Aorta (tissue), 5 donors: ENCODE results near the gene SLC24A3. TPM values are rescaled to one million over a fixed set of nuclear protein-coding genes. Genes with fewer than 3 reads are reported as not detected.

Experiments
- ATAC-seq: fragments of 200-7000 bp; cut with Tn5 transposase; one replicate; pipeline ENCODE4 v1.9.1; 2022; ENCODE audit warnings: moderate library complexity; ENCODE audit not compliant: low FRiP score
- DNase-seq, 2 donors: peaks; one replicate each; pipeline ENCODE4 v3.0.0-alpha.2; 2020
- H3K27ac ChIP-seq, 2 donors: one replicate each; pipeline ENCODE4 v1.5.1; 2013; ENCODE audit warnings: low read length in 2 of 2, mild to moderate bottlenecking in 2 of 2, moderate library complexity in 2 of 2, control low read depth in 1 of 2, inconsistent platforms in 1 of 2, low read depth in 1 of 2
- H3K27me3 ChIP-seq, 2 donors: one replicate each; pipeline ENCODE4 v1.6.1; 2013; ENCODE audit warnings: control low read depth in 1 of 2, low read length in 1 of 2, mild to moderate bottlenecking in 1 of 2, moderate library complexity in 1 of 2; ENCODE audit not compliant: insufficient read depth in 2 of 2, control insufficient read depth in 1 of 2
- H3K36me3 ChIP-seq, 2 donors: one replicate each; pipeline ENCODE4 v1.6.1; 2013; ENCODE audit warnings: control low read depth in 1 of 2, low read length in 1 of 2, mild to moderate bottlenecking in 1 of 2; ENCODE audit not compliant: insufficient read depth in 2 of 2, control insufficient read depth in 1 of 2
- H3K4me1 ChIP-seq, 2 donors: one replicate each; pipeline ENCODE4 v1.6.1; 2013; ENCODE audit warnings: low read length in 2 of 2, control low read depth in 1 of 2, mild to moderate bottlenecking in 1 of 2, moderate library complexity in 1 of 2; ENCODE audit not compliant: insufficient read depth in 2 of 2, control insufficient read depth in 1 of 2
- H3K4me3 ChIP-seq, 2 donors: one replicate each; pipeline ENCODE4 v1.5.1; 2013; ENCODE audit warnings: low read length in 2 of 2, control low read depth in 1 of 2, mild to moderate bottlenecking in 1 of 2
- H3K9me3 ChIP-seq: one replicate; pipeline ENCODE4 v1.6.1; 2013; ENCODE audit warnings: mild to moderate bottlenecking, low read length; ENCODE audit not compliant: control insufficient read depth
- WGBS, 2 donors: extraction: QIAGEN DNeasy Blood & Tissue Kit; methylation state at CpG; one replicate each; pipeline ENCODE4 v1.1.7; 2013; 5-methylcytosine and 5-hydroxymethylcytosine counted together
- intact Hi-C, 2 donors: fragments of 100-400 bp; cut with DNase I; formaldehyde crosslinking; loops; one replicate each; pipeline versions ENCODE4 v1.14.2 to v1.15.0; 2022
- polyA plus RNA-seq, 2 donors: library from polyadenylated mRNA; stranded (reverse); fragments of 200-250 nt; gene quantifications; one replicate each; pipeline ENCODE4 v1.2.3, GENCODE V29; 2013
- total RNA-seq, 2 donors: library from RNA; stranded (reverse); fragmentation: NEBNext Ultra II Directional; extraction: Animal tissue kit (Norgen Biotek cat#: 25700); gene quantifications; one replicate each; pipeline ENCODE4 v1.2.1, GENCODE V29; 2021
- donor health status: healthy with polysubstance abuse.
- donor health status: Bipolar disorder and iron deficiency.
- donor health status: DM: no; HTN: no; CAD: no.
- donor health status: DM: no; HTN: no; CAD: no.
- donor health status: DM: yes; HTN: yes; CAD: no.

Gene SLC24A3
- total and polyA plus RNA-seq, 4 donors: 8.8 to 24.9 (median 19.1) TPM

- ATAC-seq: no peak
- 16 to 24% methylated on average over 2 of the region's 2 CpGs for WGBS, 2 donors
Observed at GRCh38 chr20:19288061-19288460, 75.6 kb downstream of the SLC24A3 start.

DNA sequence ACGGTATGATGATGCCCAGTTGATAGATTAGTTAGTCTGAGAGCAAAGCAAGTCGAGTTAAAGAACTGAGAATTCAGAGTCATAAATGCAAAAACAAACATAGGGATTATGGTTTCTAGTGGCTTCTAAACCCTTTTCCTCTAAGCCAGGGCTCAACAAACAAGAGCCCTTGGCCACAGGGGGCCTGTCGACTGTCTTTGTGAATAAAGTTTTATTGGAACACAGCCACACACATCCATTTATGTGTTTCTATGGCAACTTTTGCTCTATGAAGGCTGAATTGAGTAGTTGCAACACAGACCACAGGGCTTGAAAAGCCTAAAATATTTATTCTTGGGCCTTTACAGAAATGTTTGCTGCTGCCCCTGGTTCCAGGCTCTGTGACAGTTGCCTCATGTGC, 76.2 kb downstream of the SLC24A3 start:
- Histone ChIP-seq H3K9me3 (no peaks in the 10 kb centered on the region), H3K4me3 (no peak overlapping the region), H3K27ac (no peak overlapping the region), H3K36me3 (no peaks in the 10 kb centered on the region), H3K27me3 (no peaks in the 10 kb centered on the region), H3K4me1 (peaks cover 0 to 11% of the 10 kb centered on the region in 2 donors)
- intact Hi-C loops: loop anchor here in 1 of 2 donors (10.0 kb wide), 1 partner anchor 74 kb away; the partner anchor contains the start of gene SLC24A3
- WGBS, 2 donors: 40 to 50% methylated on average over 3 of the region's 3 CpGs
- no peak for DNase-seq
- ATAC-seq: no peak

More at GRCh38 chr20:19288061-19288460, 75.6 kb downstream of the SLC24A3 start:
- Histone ChIP-seq H3K9me3 (no peaks in the 10 kb centered on the region), H3K4me3 (no peak overlapping the region), H3K36me3 (no peaks in the 10 kb centered on the region), H3K4me1 (peaks cover 0 to 11% of the 10 kb centered on the region in 2 donors), H3K27ac (no peak overlapping the region), H3K27me3 (no peaks in the 10 kb centered on the region)
- no peak for DNase-seq
- intact Hi-C loops: loop anchor here in 1 of 2 donors (10.0 kb wide), 1 partner anchor 73 kb away; the partner anchor contains the start of gene SLC24A3

DNA sequence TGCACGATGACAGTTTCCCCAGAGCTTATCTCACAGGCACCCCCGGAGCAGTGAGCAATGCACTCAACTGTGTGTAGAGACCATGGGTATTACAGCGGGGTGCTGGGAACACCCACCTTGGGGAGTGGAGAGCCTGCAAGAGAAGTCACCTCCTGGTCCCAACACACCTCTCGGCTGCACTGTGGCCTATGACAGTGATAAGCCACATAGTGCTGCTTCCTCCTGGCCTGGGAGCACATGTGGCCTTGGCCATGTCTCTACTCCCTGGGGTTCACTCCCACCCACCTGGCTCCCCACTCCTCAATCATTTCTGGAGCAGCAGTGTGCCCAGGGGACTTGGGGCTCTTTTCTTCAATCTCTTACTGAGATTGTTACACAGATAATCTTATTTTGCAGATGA, 77.0 kb downstream of the SLC24A3 start:
- Histone ChIP-seq H3K27me3 (no peaks in the 10 kb centered on the region), H3K9me3 (no peaks in the 10 kb centered on the region), H3K4me1 (peaks cover 0 to 11% of the 10 kb centered on the region in 2 donors), H3K36me3 (no peaks in the 10 kb centered on the region), H3K4me3 (no peak overlapping the region), H3K27ac (no peak overlapping the region)
- intact Hi-C loops: loop anchor here in 1 of 2 donors (10.0 kb wide), 1 partner anchor 75 kb away; the partner anchor contains the start of gene SLC24A3
- WGBS, 2 donors: 96 to 99% methylated on average over 4 of the region's 4 CpGs
- no peak for DNase-seq
- no peak for ATAC-seq

DNA sequence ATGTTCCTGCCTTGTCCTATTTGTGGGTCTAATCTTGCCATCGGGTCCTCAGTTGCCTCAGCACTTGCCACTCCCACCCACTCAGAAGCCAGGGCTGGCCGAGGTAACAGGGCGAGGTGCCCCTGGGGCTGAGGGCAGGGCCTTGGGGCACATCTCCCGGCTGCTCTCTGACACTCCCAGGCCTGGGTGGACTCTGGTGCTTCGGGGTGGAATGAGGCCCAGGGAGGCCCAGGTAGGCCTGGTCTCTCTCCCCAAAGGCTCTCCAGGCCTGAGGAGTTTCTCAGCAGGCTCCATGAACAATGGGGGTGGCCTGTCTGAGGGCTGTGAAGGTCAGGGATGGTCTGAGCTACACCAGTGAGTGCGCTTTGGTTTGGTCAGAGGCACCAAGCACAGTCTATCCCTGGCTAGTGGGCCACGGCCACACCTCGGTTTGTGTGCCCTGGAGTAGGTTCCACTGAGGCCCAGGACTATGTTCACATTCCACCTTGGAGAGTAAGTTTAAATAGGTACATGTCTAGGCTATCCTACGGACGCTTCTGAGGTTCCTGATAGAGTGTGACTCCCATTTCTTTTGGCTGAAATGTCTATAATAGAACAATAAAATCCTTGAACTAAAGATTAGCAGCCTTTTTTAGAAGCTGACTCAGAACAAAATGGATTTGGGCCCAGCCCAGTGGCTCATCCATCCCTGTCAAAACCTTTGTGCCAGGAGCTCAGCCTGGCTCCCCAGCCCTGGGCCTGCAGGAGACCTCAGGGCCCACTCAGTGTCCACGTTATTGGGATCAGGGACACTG, 78.8 kb downstream of the SLC24A3 start:
- Histone ChIP-seq H3K4me3 (no peak overlapping the region), H3K27ac (peak overlapping the region; percentile 37 to 62), H3K27me3 (no peaks in the 10 kb centered on the region), H3K9me3 (no peaks in the 10 kb centered on the region), H3K4me1 (peaks cover 0 to 11% of the 10 kb centered on the region in 2 donors), H3K36me3 (no peaks in the 10 kb centered on the region)
- ATAC-seq: peak; percentile 57
- peak in 1 of 2 donors; percentile 57 for DNase-seq
- WGBS, 2 donors: 55 to 58% methylated on average over 11 of the region's 11 CpGs
- intact Hi-C loops: no loop called here

GRCh38 chr20:19291818-19292132, 79.3 kb downstream of the SLC24A3 start:
- DNase-seq: no peak
- H3K9me3 ChIP-seq: no peaks in the 10 kb centered on the region
- 92 to 100% methylated on average over 2 of the region's 2 CpGs for WGBS, 2 donors
- no peak overlapping the region for H3K4me3 ChIP-seq
- no peak overlapping the region for H3K27ac ChIP-seq
- H3K36me3 ChIP-seq: no peaks in the 10 kb centered on the region
- H3K4me1 ChIP-seq: peaks cover 0 to 11% of the 10 kb centered on the region in 2 donors
- intact Hi-C loops: no loop called here
- peak; percentile 33 for ATAC-seq
- H3K27me3 ChIP-seq: no peaks in the 10 kb centered on the region

DNA sequence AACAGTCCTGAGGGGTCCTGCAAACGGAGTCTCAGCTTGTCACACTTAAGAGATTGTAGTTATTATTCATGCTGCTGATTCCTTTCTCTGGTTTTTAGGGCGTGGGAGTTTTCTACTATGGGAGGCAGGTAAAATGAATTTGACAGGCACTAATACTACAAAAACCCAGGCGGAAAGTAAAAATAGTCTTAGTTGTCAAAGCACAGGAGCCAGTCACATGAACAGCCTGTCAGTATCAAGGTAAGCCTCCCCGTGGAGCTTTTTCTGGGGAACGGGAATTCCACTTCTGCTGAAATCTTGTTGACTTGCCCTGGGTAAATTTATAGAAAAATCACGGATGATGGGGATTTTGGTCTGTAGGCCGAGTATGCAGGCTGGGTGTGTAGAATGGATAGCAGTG, 79.8 kb downstream of the SLC24A3 start:
- no peak overlapping the region for H3K27ac ChIP-seq
- no peak overlapping the region for H3K4me3 ChIP-seq
- H3K4me1 ChIP-seq: peaks cover 0 to 11% of the 10 kb centered on the region in 2 donors
- H3K27me3 ChIP-seq: no peaks in the 10 kb centered on the region
- no peaks in the 10 kb centered on the region for H3K9me3 ChIP-seq
- no peaks in the 10 kb centered on the region for H3K36me3 ChIP-seq
- 93 to 98% methylated on average over 7 of the region's 7 CpGs for WGBS, 2 donors
- ATAC-seq: no peak
- intact Hi-C loops: no loop called here
- no peak for DNase-seq

DNA sequence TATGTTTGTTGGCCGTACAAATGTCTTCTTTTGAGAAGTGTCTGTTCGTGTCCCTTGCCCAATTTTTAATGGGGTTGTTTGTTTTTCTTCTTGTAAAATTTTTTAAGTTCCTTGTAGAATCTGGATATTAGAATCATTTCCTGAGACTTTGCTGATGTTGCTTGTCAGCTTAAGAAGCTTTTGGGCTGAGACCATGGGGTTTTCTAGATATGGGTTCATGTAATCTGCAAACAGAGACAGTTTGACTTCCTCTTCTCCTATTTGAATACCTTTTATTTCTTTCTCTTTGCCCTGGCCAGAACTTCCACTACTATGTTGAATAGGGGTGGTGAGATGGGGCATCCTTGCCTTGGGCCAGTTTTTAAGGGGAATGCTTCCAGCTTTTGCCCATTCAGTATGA, 82.6 kb downstream of the SLC24A3 start:
- Histone ChIP-seq H3K27ac (no peak overlapping the region), H3K27me3 (no peaks in the 10 kb centered on the region), H3K4me3 (no peak overlapping the region), H3K36me3 (no peaks in the 10 kb centered on the region), H3K9me3 (no peaks in the 10 kb centered on the region), H3K4me1 (peaks cover 0 to 11% of the 10 kb centered on the region in 2 donors)
- intact Hi-C loops: no loop called here
- no peak for DNase-seq
- 81 to 82% methylated on average over 2 of the region's 2 CpGs for WGBS, 2 donors
- no peak for ATAC-seq

- 61 to 69% methylated on average over 3 of the region's 3 CpGs for WGBS, 2 donors
- ATAC-seq: no peak
- intact Hi-C loops: no loop called here
Observed at GRCh38 chr20:19298652-19299051, 86.2 kb downstream of the SLC24A3 start.

GRCh38 chr20:19300395-19300794, 88.0 kb downstream of the SLC24A3 start:
- DNase-seq: no peak
- intact Hi-C loops: no loop called here
- WGBS, 2 donors: 96% methylated on average over 6 of the region's 6 CpGs

More at GRCh38 chr20:19298652-19299051, 86.2 kb downstream of the SLC24A3 start:
- no peak for DNase-seq
- Histone ChIP-seq H3K27me3 (no peaks in the 10 kb centered on the region), H3K4me1 (no peaks in the 10 kb centered on the region), H3K36me3 (no peaks in the 10 kb centered on the region), H3K9me3 (no peaks in the 10 kb centered on the region), H3K27ac (no peak overlapping the region), H3K4me3 (no peak overlapping the region)

More at GRCh38 chr20:19300395-19300794, 88.0 kb downstream of the SLC24A3 start:
- Histone ChIP-seq H3K9me3 (no peaks in the 10 kb centered on the region), H3K4me1 (peaks cover 0 to 4% of the 10 kb centered on the region in 2 donors), H3K27me3 (no peaks in the 10 kb centered on the region), H3K36me3 (no peaks in the 10 kb centered on the region), H3K4me3 (no peak overlapping the region), H3K27ac (no peak overlapping the region)
- ATAC-seq: no peak
